ENCODE results near the gene SYNPO.

SYNPO gene

GRCh38 chr5:150624334-150625163 lies 15.9 kb upstream of the SYNPO start:
- no peak for DNase-seq (ENCODE audit: low read depth in 2 of 2, low spot score in 1 of 2)

DNA sequence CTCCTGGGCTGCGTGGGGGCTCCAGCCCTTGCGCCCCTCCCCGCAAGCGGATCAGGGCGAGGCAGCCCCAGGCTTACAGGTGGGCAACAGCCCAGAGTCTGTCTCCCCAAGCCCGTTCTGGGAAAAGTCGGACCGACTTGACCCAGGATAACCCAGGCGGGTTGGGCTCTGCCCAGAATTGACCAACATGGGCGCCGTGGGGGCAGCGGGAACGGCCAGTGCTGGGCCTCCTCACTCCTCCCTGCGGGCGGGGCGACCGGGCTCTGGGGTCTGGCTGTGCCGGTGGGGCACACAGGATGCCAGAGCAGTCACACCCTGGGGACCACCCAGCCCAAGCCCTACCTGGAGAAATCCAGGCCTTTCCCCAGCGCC lies 15.3 kb upstream of the SYNPO start:
- DNase-seq (ENCODE audit: low read depth in 2 of 2, low spot score in 1 of 2), result no peak

DNA sequence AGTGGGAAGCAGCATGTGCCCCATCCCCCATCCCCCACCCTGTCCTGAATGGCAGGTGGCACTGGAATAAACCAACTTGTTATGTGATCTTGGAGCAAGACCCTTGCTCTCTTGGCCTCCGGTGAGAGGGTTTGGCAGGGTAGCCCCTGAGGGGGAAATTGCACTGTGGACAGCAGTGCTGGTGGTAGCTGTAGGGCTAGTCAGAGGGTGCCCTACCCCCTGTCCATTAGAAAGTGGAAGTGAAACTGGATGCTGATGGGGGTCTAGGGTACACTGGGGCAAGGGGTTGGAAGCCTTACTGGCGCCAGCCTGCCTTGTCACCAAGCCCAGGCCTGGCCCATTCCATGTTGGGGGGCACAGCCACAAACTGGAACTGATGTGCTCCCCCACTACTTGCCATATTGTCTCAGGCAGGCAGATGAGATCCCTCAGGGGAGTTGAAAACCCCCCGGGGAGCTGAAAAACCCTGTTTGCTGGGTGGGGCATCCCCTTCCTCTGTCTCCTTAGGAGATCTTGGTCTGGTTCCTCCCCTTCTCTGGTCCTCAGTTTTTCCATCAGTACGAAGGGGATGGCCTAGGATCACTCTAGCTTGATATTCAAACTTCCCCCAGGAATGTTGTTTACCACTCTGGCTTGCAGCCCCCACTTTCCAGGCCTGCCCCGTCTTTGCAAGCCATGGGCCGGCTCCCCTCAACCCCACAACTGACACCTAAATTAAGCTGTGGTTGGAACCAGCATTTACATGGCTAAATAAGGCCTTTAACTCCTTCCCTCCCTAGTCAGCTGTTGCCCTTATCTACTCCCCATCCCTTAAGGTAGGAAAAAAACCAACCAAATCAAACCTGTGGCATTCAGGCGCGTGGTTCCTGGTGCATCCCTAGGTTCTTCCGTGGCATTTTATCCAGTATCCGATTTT lies 14.4 kb upstream of the SYNPO start:
- no peak for DNase-seq (ENCODE audit: low read depth in 2 of 2, low spot score in 1 of 2)

GRCh38 chr5:150626853-150627276 lies 13.6 kb upstream of the SYNPO start:
- no peak for DNase-seq (ENCODE audit: low read depth in 2 of 2, low spot score in 1 of 2)

GRCh38 chr5:150627731-150628545 lies 12.5 kb upstream of the SYNPO start:
- no peak for DNase-seq (ENCODE audit: low read depth in 2 of 2, low spot score in 1 of 2)

- DNase-seq (ENCODE audit: low read depth in 2 of 2, low spot score in 1 of 2), result no peak
Observed at GRCh38 chr5:150628936-150629485, 11.4 kb upstream of the SYNPO start.

- DNase-seq (ENCODE audit: low read depth in 2 of 2, low spot score in 1 of 2), result no peak
Observed at GRCh38 chr5:150630016-150630415, 10.4 kb upstream of the SYNPO start.

GRCh38 chr5:150630461-150631325 lies 9.8 kb upstream of the SYNPO start:
- no peak for DNase-seq (ENCODE audit: low read depth in 2 of 2, low spot score in 1 of 2)

GRCh38 chr5:150631326-150631701 lies 9.1 kb upstream of the SYNPO start:
- no peak for DNase-seq (ENCODE audit: low read depth in 2 of 2, low spot score in 1 of 2)

GRCh38 chr5:150632305-150633160 lies 7.9 kb upstream of the SYNPO start:
- no peak for DNase-seq (ENCODE audit: low read depth in 2 of 2, low spot score in 1 of 2)

DNA sequence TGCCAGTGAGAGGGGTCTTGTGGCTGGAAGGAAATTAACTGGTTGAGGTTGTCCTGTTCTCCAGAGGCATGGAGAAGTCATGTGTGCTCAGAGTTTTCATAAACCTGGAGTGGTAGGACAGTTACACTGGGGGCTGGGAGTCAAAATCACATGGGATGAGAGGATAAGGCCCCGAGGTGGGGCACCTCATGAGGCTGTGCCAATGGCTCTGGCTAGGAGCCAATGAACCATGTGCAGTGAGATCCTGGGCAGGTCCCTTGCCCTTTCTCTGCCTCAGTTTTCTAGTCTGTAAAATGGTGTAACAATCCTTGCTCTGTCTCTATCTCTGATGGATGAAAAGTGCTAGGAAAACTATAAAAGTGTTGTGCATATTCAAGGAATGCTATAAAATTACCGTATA lies 7.0 kb upstream of the SYNPO start:
- no peak for DNase-seq (ENCODE audit: low read depth in 2 of 2, low spot score in 1 of 2)

- DNase-seq (ENCODE audit: low read depth in 2 of 2, low spot score in 1 of 2), result no peak
Observed at GRCh38 chr5:150636391-150637244, 3.8 kb upstream of the SYNPO start.

DNA sequence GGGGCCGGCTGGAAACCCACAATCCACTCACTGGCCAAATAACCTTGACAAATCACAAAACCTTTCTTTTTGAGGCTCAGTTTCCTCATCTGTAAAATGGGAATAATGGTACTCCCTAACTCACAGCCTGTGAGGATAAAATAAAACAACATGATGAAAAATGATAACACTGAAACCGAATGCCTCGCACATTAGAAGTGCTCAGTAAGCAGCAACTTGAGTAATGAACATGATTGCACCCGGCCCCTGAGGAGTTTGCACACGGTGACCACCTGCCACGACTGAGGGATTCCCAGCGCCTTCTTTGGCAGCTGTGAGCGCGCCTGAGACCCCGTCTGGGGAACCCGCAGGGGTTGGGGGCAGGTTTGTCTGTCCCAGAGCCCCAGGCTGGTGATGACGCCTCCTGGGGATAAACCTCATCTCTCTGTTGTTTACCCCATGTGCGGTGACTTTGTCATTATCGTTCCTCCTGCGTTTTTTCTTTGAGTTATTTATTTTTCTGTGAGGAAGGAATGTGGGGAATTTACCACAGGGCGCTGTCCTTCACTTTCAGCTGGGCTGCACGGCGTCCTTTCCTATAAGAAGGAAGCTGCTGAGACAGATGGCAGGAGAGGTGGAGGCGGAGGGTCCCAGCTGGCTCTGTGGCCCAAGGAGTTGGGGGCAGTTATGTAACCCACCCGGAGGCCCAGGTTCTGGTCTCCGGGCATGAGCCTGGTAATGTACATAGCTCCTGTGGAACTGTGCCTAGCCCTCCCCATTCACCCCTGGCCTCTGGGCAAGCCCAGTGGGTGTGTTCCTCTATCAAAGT lies 3.0 kb upstream of the SYNPO start:
- DNase-seq (ENCODE audit: low read depth in 2 of 2, low spot score in 1 of 2), result no peak

- DNase-seq (ENCODE audit: low read depth in 2 of 2, low spot score in 1 of 2), result no peak
Observed at GRCh38 chr5:150638053-150638444, 2.4 kb upstream of the SYNPO start.

DNA sequence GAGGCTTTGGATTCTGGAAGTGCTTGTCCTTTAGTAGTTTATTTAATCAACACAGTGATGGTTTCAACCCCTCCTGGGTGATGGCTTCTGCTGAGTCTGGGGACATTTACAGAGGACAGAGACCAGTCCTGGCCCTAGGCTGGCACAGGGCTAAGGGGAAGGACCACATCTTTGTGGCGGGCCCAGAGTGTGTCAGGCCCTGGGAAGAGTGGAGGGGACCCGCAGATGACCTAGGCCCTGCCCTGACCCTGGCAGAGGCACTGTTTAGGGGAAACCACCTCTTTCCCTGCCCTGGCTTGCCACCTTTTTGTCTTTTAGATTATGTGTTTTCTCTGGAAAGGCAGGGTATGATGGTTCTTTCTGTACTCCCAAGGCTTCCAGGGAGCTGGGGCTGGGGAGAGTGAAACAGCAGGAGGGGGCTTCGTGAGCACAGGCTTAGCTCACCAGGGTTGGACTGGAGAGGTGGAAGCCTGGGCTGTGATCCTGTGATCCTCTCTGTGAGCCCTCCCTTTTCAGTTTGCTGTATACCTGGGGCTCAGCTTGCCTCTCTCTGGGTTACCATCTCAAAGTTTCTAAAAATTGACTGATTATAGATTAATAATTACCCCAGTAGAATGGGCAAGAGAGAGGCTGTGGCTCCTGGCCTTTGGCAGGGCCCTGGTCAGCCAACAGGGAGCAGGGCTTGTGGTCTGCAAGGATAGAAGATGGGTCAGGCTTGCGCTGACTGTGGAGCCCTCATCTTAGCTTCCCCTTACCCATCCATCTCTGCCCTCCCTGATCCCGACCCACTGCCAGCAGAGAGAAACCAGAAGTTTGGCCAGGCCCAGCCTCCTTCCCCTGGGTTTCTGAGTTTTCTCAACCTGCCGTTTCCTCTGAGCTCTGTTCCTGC lies 1.7 kb upstream of the SYNPO start:
- no peak for DNase-seq (ENCODE audit: low read depth in 2 of 2, low spot score in 1 of 2)

- DNase-seq (ENCODE audit: low read depth in 2 of 2, low spot score in 1 of 2), result no peak
Observed at GRCh38 chr5:150639377-150639692, 1.1 kb upstream of the SYNPO start.

GRCh38 chr5:150639751-150640150 lies 709 bp upstream of the SYNPO start:
- no peak for DNase-seq (ENCODE audit: low read depth in 2 of 2, low spot score in 1 of 2)

Data from stimulated activated CD8-positive, alpha-beta memory T cell treated with anti-CD3 and anti-CD28 coated beads, Interleukin-4, amount 100 ng/mL, for 1 hour (primary cell).